NB4 (cell line): Measurements from ENCODE around the gene CDCA7.

ENCODE experiments used
- CTCF ChIP-seq: IDR thresholded peaks from one replicate; pipeline ENCODE4 v1.5.1; 2012; ENCODE audit warnings: low read depth, low read length
- MAX ChIP-seq: IDR thresholded peaks from 2 replicates; pipeline ENCODE4 v1.6.1; 2011; ENCODE audit warnings: low read depth, low read length

- no peak for TF ChIP-seq MAX
- TF ChIP-seq CTCF, result no peak
Measured at GRCh38 chr2:173407646-173408045, 53.0 kb downstream of the CDCA7 start.
